ENCODE measurements around the gene TNFRSF14.

The TNFRSF14 gene

GRCh38 chr1:2585318-2586092 lies 29.3 kb downstream of the TNFRSF14 start:
- DNase-seq = peak; percentile 72 to 88
- peaks cover 0 to 12% of the 10 kb centered on the region in 2 donors for H3K27me3 ChIP-seq
- peak overlapping the region; percentile 91 to 98 for H3K27ac ChIP-seq
- intact Hi-C loops (cut with DNase I; ENCODE audit: low total_unique reads) = loop anchor here (2.0 to 10.0 kb wide), 2 partner anchors 57 to 171 kb away; partner anchors contain the start of gene PEX10
- H3K4me3 ChIP-seq = peak overlapping the region; percentile 93 to 98
- H3K9me3 ChIP-seq = no peaks in the 10 kb centered on the region
- TF ChIP-seq CTCF (IDR thresholded peaks at IDR 0.05) = no peak
- H3K4me1 ChIP-seq = peaks cover 5 to 37% (median 19%) of the 10 kb centered on the region in 4 donors
- H3K36me3 ChIP-seq = peaks cover 0 to 13% (median 0%) of the 10 kb centered on the region in 3 donors

- Histone ChIP-seq H3K4me1 (peaks cover 5 to 37% (median 19%) of the 10 kb centered on the region in 4 donors), H3K27me3 (peaks cover 0 to 13% of the 10 kb centered on the region in 2 donors), H3K27ac (peak within 1 kb of the TSS; percentile 91 to 98), H3K4me3 (peak within 1 kb of the TSS; percentile 93 to 98), H3K9me3 (no peaks in the 10 kb centered on the region), H3K36me3 (peaks cover 0 to 13% (median 0%) of the 10 kb centered on the region in 3 donors)
- intact Hi-C loops (cut with DNase I; ENCODE audit: low total_unique reads) = loop anchor here (2.0 to 10.0 kb wide), 2 partner anchors 56 to 172 kb away; partner anchors contain the start of gene PEX10
- peak; percentile 99 to 100 for DNase-seq
- TF ChIP-seq CTCF (IDR thresholded peaks at IDR 0.05) = no peak
Observed at GRCh38 chr1:2586154-2587070, 30.2 kb downstream of the TNFRSF14 start, which contains the start of gene PRXL2B. PRXL2B (plus strand) TSS chr1:2586777; CDS start chr1:2586886, 109 bp downstream.

- peaks cover 0 to 17% of the 10 kb centered on the region in 2 donors for H3K27me3 ChIP-seq
- peak overlapping the region; percentile 93 to 98 for H3K4me3 ChIP-seq
- H3K27ac ChIP-seq = peak overlapping the region; percentile 51 to 98
- H3K4me1 ChIP-seq = peaks cover 5 to 37% (median 19%) of the 10 kb centered on the region in 4 donors
- peaks cover 0 to 13% (median 0%) of the 10 kb centered on the region in 3 donors for H3K36me3 ChIP-seq
- no peak for DNase-seq
- intact Hi-C loops (cut with DNase I; ENCODE audit: low total_unique reads) = loop anchor here (2.0 to 10.0 kb wide), 2 partner anchors 56 to 172 kb away; partner anchors contain the start of gene PEX10
- no peak for TF ChIP-seq CTCF (IDR thresholded peaks at IDR 0.05)
- H3K9me3 ChIP-seq = no peaks in the 10 kb centered on the region
Observed at GRCh38 chr1:2587071-2587859, 31.1 kb downstream of the TNFRSF14 start.

GRCh38 chr1:2587860-2588571 lies 31.8 kb downstream of the TNFRSF14 start:
- Histone ChIP-seq H3K4me3 (no peak overlapping the region), H3K4me1 (peaks cover 5 to 39% (median 19%) of the 10 kb centered on the region in 4 donors), H3K9me3 (no peaks in the 10 kb centered on the region), H3K27me3 (peaks cover 0 to 24% of the 10 kb centered on the region in 2 donors), H3K27ac (no peak overlapping the region), H3K36me3 (peaks cover 0 to 13% (median 0%) of the 10 kb centered on the region in 3 donors)
- TF ChIP-seq CTCF (IDR thresholded peaks at IDR 0.05) = no peak
- DNase-seq = no peak
- intact Hi-C loops (cut with DNase I; ENCODE audit: low total_unique reads) = loop anchor here (2.0 to 10.0 kb wide), 2 partner anchors 55 to 173 kb away; partner anchors contain the start of gene PEX10

All from tibial artery (tissue), 4 donors.